ENCODE data around the gene DUSP22.
"Not testable (repeated sequence)": the region's sequence is repeated elsewhere in the genome, so short reads cannot be mapped to it uniquely, and the experiment has no call there.

Gene DUSP22, protein sequence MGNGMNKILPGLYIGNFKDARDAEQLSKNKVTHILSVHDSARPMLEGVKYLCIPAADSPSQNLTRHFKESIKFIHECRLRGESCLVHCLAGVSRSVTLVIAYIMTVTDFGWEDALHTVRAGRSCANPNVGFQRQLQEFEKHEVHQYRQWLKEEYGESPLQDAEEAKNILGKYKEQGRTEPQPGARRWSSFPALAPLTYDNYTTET

GRCh38 chr6:291697-292505 is at the start of gene DUSP22:
Gene DUSP22 (plus strand): TSS chr6:292487. CDS start chr6:292540, 53 bp downstream.
- Histone ChIP-seq H3K9ac (ENCODE audit: low read length in 5 of 5) (peak within 1 kb of the TSS; percentile 83 to 97 (median 92)), H3K36me3 (ENCODE audit: control insufficient read depth in 5 of 5, insufficient read depth in 5 of 5, low read length in 5 of 5) (no peaks in the 10 kb centered on the region), H3K27me3 (ENCODE audit: control insufficient read depth in 5 of 5, insufficient read depth in 4 of 5, low read length in 5 of 5) (no peaks in the 10 kb centered on the region), H3K9me3 (ENCODE audit: control insufficient read depth in 5 of 5, low read length in 5 of 5) (no peaks in the 10 kb centered on the region), H3K27ac (ENCODE audit: low read depth, low read length) (peak within 1 kb of the TSS; percentile 99), H3K4me3 (ENCODE audit: low read depth in 1 of 5, low read length in 5 of 5) (peak within 1 kb of the TSS; percentile 68 to 94 (median 79)), H3K4me1 (ENCODE audit: control insufficient read depth in 5 of 5, insufficient read depth in 5 of 5, low read length in 5 of 5) (peaks cover 3 to 69% (median 56%) of the 10 kb centered on the region in 5 donors)

DNA sequence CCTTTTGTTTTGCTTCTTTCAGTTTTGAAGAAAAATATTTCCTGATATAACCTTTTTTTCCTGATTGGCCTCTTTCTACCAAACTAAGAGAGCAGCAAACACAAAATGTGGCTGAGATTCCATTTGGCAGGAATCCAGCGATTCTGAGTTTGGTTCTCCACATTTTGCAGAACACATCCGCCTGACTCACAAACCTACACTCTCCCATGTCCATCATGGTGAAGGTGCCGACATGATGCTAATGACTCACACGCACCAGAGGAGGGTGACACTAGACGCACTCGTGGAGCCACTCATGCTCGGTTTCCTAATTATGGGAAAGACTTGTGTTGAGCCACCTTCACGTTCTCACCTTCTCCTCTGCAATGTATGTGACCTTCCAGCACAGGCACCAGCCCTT is 45.9 kb upstream of the DUSP22 start:
- H3K9me3 ChIP-seq (ENCODE audit: control insufficient read depth in 5 of 5, low read length in 5 of 5) = peaks cover 0 to 3% (median 0%) of the 10 kb centered on the region in 5 donors
- no peak overlapping the region for H3K9ac ChIP-seq (ENCODE audit: low read length in 5 of 5)
- H3K27ac ChIP-seq (ENCODE audit: low read depth, low read length) = no peak overlapping the region
- no peaks in the 10 kb centered on the region for H3K36me3 ChIP-seq (ENCODE audit: control insufficient read depth in 5 of 5, insufficient read depth in 5 of 5, low read length in 5 of 5)
- H3K4me3 ChIP-seq (ENCODE audit: low read depth in 1 of 5, low read length in 5 of 5) = no peak overlapping the region
- H3K27me3 ChIP-seq (ENCODE audit: control insufficient read depth in 5 of 5, insufficient read depth in 4 of 5, low read length in 5 of 5) = peaks cover 0 to under 1% (median 0%) of the 10 kb centered on the region in 5 donors
- no peaks in the 10 kb centered on the region for H3K4me1 ChIP-seq (ENCODE audit: control insufficient read depth in 5 of 5, insufficient read depth in 5 of 5, low read length in 5 of 5)

DNA sequence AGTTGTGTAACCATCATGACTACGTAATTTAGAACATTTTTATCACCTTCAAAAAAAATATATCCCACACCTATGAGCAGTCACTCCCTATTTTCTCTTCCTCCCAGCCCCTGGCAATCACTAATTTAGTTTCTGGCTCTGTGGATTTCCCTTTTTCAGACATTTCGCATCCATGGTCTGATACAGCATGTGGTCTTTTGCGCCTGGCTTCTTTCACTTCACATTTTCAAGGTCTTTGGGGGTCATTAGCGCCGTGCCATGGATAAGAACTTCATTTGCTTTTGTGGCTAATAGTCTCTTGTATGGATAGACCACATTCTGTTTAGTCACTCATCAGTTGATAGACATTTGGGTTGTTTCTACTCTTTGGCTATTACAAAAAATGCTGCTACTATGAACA is 44.9 kb upstream of the DUSP22 start:
- no peak overlapping the region for H3K4me3 ChIP-seq (ENCODE audit: low read depth in 1 of 5, low read length in 5 of 5)
- H3K4me1 ChIP-seq (ENCODE audit: control insufficient read depth in 5 of 5, insufficient read depth in 5 of 5, low read length in 5 of 5) = no peaks in the 10 kb centered on the region
- H3K9me3 ChIP-seq (ENCODE audit: control insufficient read depth in 5 of 5, low read length in 5 of 5) = peaks cover 0 to 3% (median 0%) of the 10 kb centered on the region in 5 donors

GRCh38 chr6:248046-248445 is 44.2 kb upstream of the DUSP22 start:
- not testable (repeated sequence) for H3K4me3 ChIP-seq (ENCODE audit: low read depth in 1 of 5, low read length in 5 of 5); H3K9ac ChIP-seq (ENCODE audit: low read length in 5 of 5); H3K27ac ChIP-seq (ENCODE audit: low read depth, low read length); H3K27me3 ChIP-seq (ENCODE audit: control insufficient read depth in 5 of 5, insufficient read depth in 4 of 5, low read length in 5 of 5); H3K9me3 ChIP-seq (ENCODE audit: control insufficient read depth in 5 of 5, low read length in 5 of 5); H3K4me1 ChIP-seq (ENCODE audit: control insufficient read depth in 5 of 5, insufficient read depth in 5 of 5, low read length in 5 of 5); H3K36me3 ChIP-seq (ENCODE audit: control insufficient read depth in 5 of 5, insufficient read depth in 5 of 5, low read length in 5 of 5)

More for the DNA sequence above, 44.9 kb upstream of the DUSP22 start:
- Histone ChIP-seq H3K27me3 (ENCODE audit: control insufficient read depth in 5 of 5, insufficient read depth in 4 of 5, low read length in 5 of 5) (no peaks in the 10 kb centered on the region), H3K9ac (ENCODE audit: low read length in 5 of 5) (no peak overlapping the region), H3K36me3 (ENCODE audit: control insufficient read depth in 5 of 5, insufficient read depth in 5 of 5, low read length in 5 of 5) (no peaks in the 10 kb centered on the region), H3K27ac (ENCODE audit: low read depth, low read length) (no peak overlapping the region)

- Histone ChIP-seq H3K4me3 (ENCODE audit: low read depth in 1 of 5, low read length in 5 of 5) (no peak overlapping the region), H3K9me3 (ENCODE audit: control insufficient read depth in 5 of 5, low read length in 5 of 5) (no peaks in the 10 kb centered on the region), H3K9ac (ENCODE audit: low read length in 5 of 5) (no peak overlapping the region), H3K27ac (ENCODE audit: low read depth, low read length) (no peak overlapping the region), H3K27me3 (ENCODE audit: control insufficient read depth in 5 of 5, insufficient read depth in 4 of 5, low read length in 5 of 5) (no peaks in the 10 kb centered on the region), H3K4me1 (ENCODE audit: control insufficient read depth in 5 of 5, insufficient read depth in 5 of 5, low read length in 5 of 5) (no peaks in the 10 kb centered on the region), H3K36me3 (ENCODE audit: control insufficient read depth in 5 of 5, insufficient read depth in 5 of 5, low read length in 5 of 5) (no peaks in the 10 kb centered on the region)
These were observed 41.6 kb upstream of the DUSP22 start for GRCh38 chr6:250676-251075.

DNA sequence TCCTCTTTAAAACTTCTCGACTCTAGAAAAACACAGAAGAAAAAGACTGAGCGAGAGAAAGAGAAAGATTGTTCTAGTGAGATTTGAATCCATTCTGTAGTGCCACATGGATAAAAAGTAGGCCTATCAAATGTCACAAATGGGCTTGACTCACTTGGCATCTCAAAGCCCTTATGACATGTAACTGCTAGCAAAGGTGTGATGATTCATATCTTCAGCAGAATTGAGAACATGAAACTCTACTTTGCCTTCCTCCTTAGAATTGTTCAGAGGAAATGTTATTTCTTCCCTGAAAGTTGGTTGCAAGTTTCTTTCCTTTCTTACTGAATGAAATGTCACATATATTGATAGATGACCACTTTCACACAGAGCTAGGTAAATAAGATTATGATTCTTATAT is 40.4 kb upstream of the DUSP22 start:
- no peaks in the 10 kb centered on the region for H3K27me3 ChIP-seq (ENCODE audit: control insufficient read depth in 5 of 5, insufficient read depth in 4 of 5, low read length in 5 of 5)
- no peaks in the 10 kb centered on the region for H3K9me3 ChIP-seq (ENCODE audit: control insufficient read depth in 5 of 5, low read length in 5 of 5)
- H3K4me1 ChIP-seq (ENCODE audit: control insufficient read depth in 5 of 5, insufficient read depth in 5 of 5, low read length in 5 of 5) = peaks cover 0 to 5% (median 0%) of the 10 kb centered on the region in 5 donors
- no peak overlapping the region for H3K4me3 ChIP-seq (ENCODE audit: low read depth in 1 of 5, low read length in 5 of 5)
- no peaks in the 10 kb centered on the region for H3K36me3 ChIP-seq (ENCODE audit: control insufficient read depth in 5 of 5, insufficient read depth in 5 of 5, low read length in 5 of 5)
- no peak overlapping the region for H3K27ac ChIP-seq (ENCODE audit: low read depth, low read length)
- no peak overlapping the region for H3K9ac ChIP-seq (ENCODE audit: low read length in 5 of 5)

GRCh38 chr6:252775-253535 is 39.3 kb upstream of the DUSP22 start:
- H3K36me3 ChIP-seq (ENCODE audit: control insufficient read depth in 5 of 5, insufficient read depth in 5 of 5, low read length in 5 of 5) = no peaks in the 10 kb centered on the region
- no peak overlapping the region for H3K27ac ChIP-seq (ENCODE audit: low read depth, low read length)
- H3K27me3 ChIP-seq (ENCODE audit: control insufficient read depth in 5 of 5, insufficient read depth in 4 of 5, low read length in 5 of 5) = no peaks in the 10 kb centered on the region
- H3K4me1 ChIP-seq (ENCODE audit: control insufficient read depth in 5 of 5, insufficient read depth in 5 of 5, low read length in 5 of 5) = peaks cover 0 to 14% (median 7%) of the 10 kb centered on the region in 5 donors
- no peaks in the 10 kb centered on the region for H3K9me3 ChIP-seq (ENCODE audit: control insufficient read depth in 5 of 5, low read length in 5 of 5)
- no peak overlapping the region for H3K4me3 ChIP-seq (ENCODE audit: low read depth in 1 of 5, low read length in 5 of 5)
- no peak overlapping the region for H3K9ac ChIP-seq (ENCODE audit: low read length in 5 of 5)

- Histone ChIP-seq H3K36me3 (ENCODE audit: control insufficient read depth in 5 of 5, insufficient read depth in 5 of 5, low read length in 5 of 5) (no peaks in the 10 kb centered on the region), H3K9me3 (ENCODE audit: control insufficient read depth in 5 of 5, low read length in 5 of 5) (no peaks in the 10 kb centered on the region), H3K27me3 (ENCODE audit: control insufficient read depth in 5 of 5, insufficient read depth in 4 of 5, low read length in 5 of 5) (no peaks in the 10 kb centered on the region), H3K4me3 (ENCODE audit: low read depth in 1 of 5, low read length in 5 of 5) (no peak overlapping the region), H3K27ac (ENCODE audit: low read depth, low read length) (no peak overlapping the region), H3K4me1 (ENCODE audit: control insufficient read depth in 5 of 5, insufficient read depth in 5 of 5, low read length in 5 of 5) (peaks cover 0 to 14% (median 7%) of the 10 kb centered on the region in 5 donors), H3K9ac (ENCODE audit: low read length in 5 of 5) (no peak overlapping the region)
These were observed 38.3 kb upstream of the DUSP22 start for GRCh38 chr6:254016-254415.

DNA sequence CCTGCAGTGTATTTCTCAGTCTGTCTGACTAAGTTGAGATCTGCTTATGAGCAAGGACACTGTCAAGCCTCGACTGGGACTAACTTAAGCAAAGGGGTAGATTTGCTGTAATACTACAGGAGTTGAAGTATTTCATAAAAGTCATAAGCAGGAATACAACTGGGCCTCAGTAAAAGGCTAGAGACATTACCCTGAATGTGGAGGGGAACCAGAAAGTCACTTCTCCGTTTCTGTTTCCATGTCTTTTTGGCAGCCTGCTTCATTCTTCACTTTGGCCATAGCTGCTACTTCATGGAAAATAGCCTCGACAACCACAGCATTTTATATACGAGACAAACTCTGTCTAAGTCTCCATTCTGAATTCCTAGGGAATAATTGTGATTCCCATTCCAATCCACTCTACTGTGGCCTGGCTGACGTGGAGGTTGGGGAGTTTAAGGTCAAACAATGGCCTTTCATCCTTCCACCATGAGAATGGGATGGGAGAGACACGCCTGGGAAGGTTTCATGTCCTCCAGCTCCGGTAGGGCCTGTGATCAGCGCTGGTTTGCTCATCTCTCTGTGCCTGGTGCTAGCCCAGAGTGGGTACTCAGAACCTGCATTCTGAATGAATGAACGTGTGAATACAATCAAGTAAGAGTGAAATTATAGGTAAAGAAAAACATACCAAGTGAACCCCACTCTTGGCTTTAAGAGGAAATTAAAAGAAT is 37.1 kb upstream of the DUSP22 start:
- no peak overlapping the region for H3K27ac ChIP-seq (ENCODE audit: low read depth, low read length)
- peaks cover 0 to 14% (median 7%) of the 10 kb centered on the region in 5 donors for H3K4me1 ChIP-seq (ENCODE audit: control insufficient read depth in 5 of 5, insufficient read depth in 5 of 5, low read length in 5 of 5)
- no peaks in the 10 kb centered on the region for H3K9me3 ChIP-seq (ENCODE audit: control insufficient read depth in 5 of 5, low read length in 5 of 5)
- no peak overlapping the region for H3K4me3 ChIP-seq (ENCODE audit: low read depth in 1 of 5, low read length in 5 of 5)
- H3K9ac ChIP-seq (ENCODE audit: low read length in 5 of 5) = no peak overlapping the region
- no peaks in the 10 kb centered on the region for H3K27me3 ChIP-seq (ENCODE audit: control insufficient read depth in 5 of 5, insufficient read depth in 4 of 5, low read length in 5 of 5)
- no peaks in the 10 kb centered on the region for H3K36me3 ChIP-seq (ENCODE audit: control insufficient read depth in 5 of 5, insufficient read depth in 5 of 5, low read length in 5 of 5)

All from subcutaneous abdominal adipose tissue (tissue), 5 donors.